Bronchial epithelial cell (primary cell): ENCODE results near the gene CDCP1. TPM values are rescaled to one million over a fixed set of nuclear protein-coding genes. Genes with fewer than 3 reads are reported as not detected.
A peak's percentile ranks its signal among the peaks of the same experiment; 100 is the strongest.

Experiments
- DNase-seq: peaks from one replicate; pipeline ENCODE4 v3.0.0-alpha.2; 2010; ENCODE audit warnings: low read depth
- FAIRE-seq: peaks from 2 replicates; lab custom pipeline; 2011; peaks lifted over from hg19 to GRCh38; lab: Jason Lieb, UNC
- H3K27me3 ChIP-seq: 2 replicates; pipeline ENCODE4 v1.5.1; 2011; ENCODE audit warnings: low read length; ENCODE audit not compliant: control insufficient read depth, insufficient read depth
- H3K36me3 ChIP-seq: 2 replicates; pipeline ENCODE4 v1.5.1; 2011; ENCODE audit warnings: low read length; ENCODE audit not compliant: control insufficient read depth, insufficient read depth
- H3K4me3 ChIP-seq: 2 replicates; pipeline ENCODE4 v1.5.1; 2011; ENCODE audit warnings: mild to moderate bottlenecking, low read depth, low read length, control low read depth
- CTCF ChIP-seq: IDR thresholded peaks from 2 replicates; pipeline ENCODE4 v1.5.1; 2011; ENCODE audit warnings: mild to moderate bottlenecking, moderate library complexity, low read length, control low read depth, inconsistent platforms; ENCODE audit not compliant: insufficient read depth, severe bottlenecking
- total RNA-seq: library from RNA; depleted of rRNA; stranded (reverse); fragments of >200 nt; gene quantifications from 2 replicates; pipeline ENCODE4 v1.2.1, GENCODE V29; 2014

CDCP1 gene
- total RNA-seq, 1 donor from 2014 or later, result 41.3 TPM

GRCh38 chr3:45178183-45179023 lies 32.2 kb upstream of the CDCP1 start:
- peak; percentile 80 for FAIRE-seq
- Histone ChIP-seq H3K4me3 (no peak overlapping the region), H3K36me3 (no peaks in the 10 kb centered on the region), H3K27me3 (no peaks in the 10 kb centered on the region)
- no peak for TF ChIP-seq CTCF
- peak; percentile 72 for DNase-seq

GRCh38 chr3:45176912-45177311 lies 30.7 kb upstream of the CDCP1 start:
- no peak for FAIRE-seq
- no peak overlapping the region for H3K4me3 ChIP-seq
- H3K36me3 ChIP-seq, result no peaks in the 10 kb centered on the region
- DNase-seq, result no peak
- TF ChIP-seq CTCF, result no peak
- no peaks in the 10 kb centered on the region for H3K27me3 ChIP-seq

- FAIRE-seq (peak; percentile 62), DNase-seq (no peak)
- H3K36me3 ChIP-seq, result no peaks in the 10 kb centered on the region
- TF ChIP-seq CTCF, result no peak
- H3K27me3 ChIP-seq, result no peaks in the 10 kb centered on the region
- H3K4me3 ChIP-seq, result no peak overlapping the region
Observed at GRCh38 chr3:45174234-45174633, 28.1 kb upstream of the CDCP1 start.

GRCh38 chr3:45173776-45174175 lies 27.6 kb upstream of the CDCP1 start:
- Histone ChIP-seq H3K36me3 (no peaks in the 10 kb centered on the region), H3K4me3 (no peak overlapping the region), H3K27me3 (no peaks in the 10 kb centered on the region)
- DNase-seq (no peak), FAIRE-seq (no peak)
- TF ChIP-seq CTCF, result no peak

- DNase-seq, result no peak
- Histone ChIP-seq H3K4me3 (no peak overlapping the region), H3K36me3 (no peaks in the 10 kb centered on the region), H3K27me3 (no peaks in the 10 kb centered on the region)
- TF ChIP-seq CTCF, result no peak
- FAIRE-seq, result no peak
Observed at GRCh38 chr3:45171283-45171682, 25.1 kb upstream of the CDCP1 start.
